ENCODE measurements around the gene CLEC2A. TPM values are rescaled to one million over a fixed set of nuclear protein-coding genes. Genes with fewer than 3 reads are reported as not detected.

The CLEC2A gene
- total RNA-seq, 1 experiment from 2014 or later: 0.87 TPM

- no peaks in the 10 kb centered on the region for H3K23me2 ChIP-seq (ENCODE audit: insufficient read length, low read depth, low read length, poor library complexity, severe bottlenecking)
- H3K56ac ChIP-seq (ENCODE audit: insufficient read length, low read depth, low read length): no peak overlapping the region
- Mint-ChIP-seq H3K4me3 (no peak overlapping the region), H3K9me3 (no peaks in the 10 kb centered on the region), H3K27ac (peak overlapping the region in 1 of 3 experiments; percentile 95; a peak in 1 of 7 replicates), H3K27me3 (ENCODE audit: low read depth) (no peaks in the 10 kb centered on the region), H3K4me1 (no peaks in the 10 kb centered on the region), H3K36me3 (ENCODE audit: insufficient read depth in 1 of 3, low read depth in 3 of 3) (no peaks in the 10 kb centered on the region)
- H3K23ac ChIP-seq (ENCODE audit: insufficient read length, low read depth, low read length): no peak overlapping the region
- H4K91ac ChIP-seq (ENCODE audit: insufficient read length, low read depth, low read length): no peak overlapping the region
- no peaks in the 10 kb centered on the region for H3K79me2 ChIP-seq (ENCODE audit: insufficient read depth, low read length)
- TF ChIP-seq CTCF (conservative IDR thresholded peaks at IDR 0.05): no peak
- H2BK12ac ChIP-seq (ENCODE audit: insufficient read length, low read depth, low read length): no peak overlapping the region
- no peak overlapping the region for H2BK15ac ChIP-seq (ENCODE audit: low read depth, low read length)
- no peak overlapping the region for H4K8ac ChIP-seq (replicated peaks; ENCODE audit: insufficient read length, low read depth, low read length)
- no peak overlapping the region for H2BK20ac ChIP-seq (ENCODE audit: low read depth, low read length, poor library complexity, severe bottlenecking)
- no peak overlapping the region for H3K27ac ChIP-seq (ENCODE audit: insufficient read length, low read depth, low read length)
- WGBS (ENCODE audit: extremely low coverage, insufficient read length, low lambda C conversion rate): no CpG with 5 or more reads among the region's 4 CpGs
- H3T11ph ChIP-seq (ENCODE audit: low read length): no peak overlapping the region
- H2AFZ ChIP-seq (ENCODE audit: low read length): no peak overlapping the region
- H2BK120ac ChIP-seq (ENCODE audit: low read depth, low read length, poor library complexity, severe bottlenecking): no peak overlapping the region
- H2AK5ac ChIP-seq (ENCODE audit: insufficient read length, low read length): no peak overlapping the region
- H3K4me1 ChIP-seq (ENCODE audit: insufficient read depth, low read length): no peaks in the 10 kb centered on the region
- no peaks in the 10 kb centered on the region for H3K9me3 ChIP-seq (ENCODE audit: control insufficient read depth, low read depth, low read length)
- H3K4ac ChIP-seq (ENCODE audit: low read depth, low read length): no peak overlapping the region
- H3K18ac ChIP-seq (ENCODE audit: insufficient read length, low read depth, low read length): no peak overlapping the region
- H3K79me1 ChIP-seq (ENCODE audit: insufficient read depth, low read depth, low read length, poor library complexity, severe bottlenecking): no peaks in the 10 kb centered on the region
- no peak overlapping the region for H2BK5ac ChIP-seq (ENCODE audit: insufficient read length, low read length)
- H3K27me3 ChIP-seq (ENCODE audit: insufficient read depth, low read length): no peaks in the 10 kb centered on the region
- no peak overlapping the region for H3K9ac ChIP-seq (ENCODE audit: extremely low read depth, insufficient read length, low read length)
- no peak overlapping the region for H4K5ac ChIP-seq (ENCODE audit: insufficient read length, low read depth, low read length)
- H3K14ac ChIP-seq (ENCODE audit: insufficient read depth, low read length): no peak overlapping the region
- no peak for DNase-seq
- H4K20me1 ChIP-seq (ENCODE audit: control insufficient read depth, insufficient read depth, insufficient read length): no peaks in the 10 kb centered on the region
- no peak overlapping the region for H3K4me2 ChIP-seq (ENCODE audit: insufficient read depth, insufficient read length, low read length)
Observed at GRCh38 chr12:9888665-9889273, 43.4 kb downstream of the CLEC2A start.

Data from H9 (cell line).